CD14-positive monocyte (primary cell): Measurements from ENCODE around the gene LRWD1. TPM values are rescaled to one million over a fixed set of nuclear protein-coding genes. Genes with fewer than 3 reads are reported as not detected.
A peak's percentile ranks its signal among the peaks of the same experiment; 100 is the strongest.
"Not testable (repeated sequence)": the region's sequence is repeated elsewhere in the genome, so short reads cannot be mapped to it uniquely, and the experiment has no call there.

Source experiments
- DNase-seq, 3 donors: peaks; one replicate each; pipeline ENCODE4 v3.0.0-alpha.2; 2011 to 2022
- H2AFZ ChIP-seq: 2 replicates; pipeline ENCODE4 v1.6.0; 2012; ENCODE audit warnings: mild to moderate bottlenecking, low read depth, low read length, inconsistent platforms; ENCODE audit not compliant: insufficient read depth, poor library complexity, severe bottlenecking
- H3K27ac ChIP-seq, 2 donors: 1 replicate in 1 of 2; 2 replicates in 1 of 2; pipeline ENCODE4 v1.5.1; 2012 to 2013; ENCODE audit warnings: low read length in 2 of 2, control low read depth in 1 of 2, inconsistent platforms in 1 of 2, low read depth in 1 of 2, mild to moderate bottlenecking in 1 of 2
- H3K27me3 ChIP-seq, 2 donors: one replicate each; pipeline versions ENCODE4 v1.6.0 to v1.6.1; 2011 to 2013; ENCODE audit warnings: low read length in 2 of 2; ENCODE audit not compliant: control insufficient read depth in 2 of 2, insufficient read depth in 2 of 2
- H3K36me3 ChIP-seq, 2 donors: replicated peaks in 1 of 2; 1 replicate in 1 of 2; 2 replicates in 1 of 2; pipeline versions ENCODE4 v1.5.1 to v1.6.1; 2012 to 2013; ENCODE audit warnings: low read length in 2 of 2, control low read depth in 1 of 2, inconsistent platforms in 1 of 2, mild to moderate bottlenecking in 1 of 2; ENCODE audit not compliant: insufficient read depth in 2 of 2, control insufficient read depth in 1 of 2
- H3K4me1 ChIP-seq, 2 donors: 1 replicate in 1 of 2; 2 replicates in 1 of 2; pipeline versions ENCODE4 v1.5.1 to v1.6.1; 2012 to 2013; ENCODE audit warnings: low read length in 2 of 2, control low read depth in 1 of 2, inconsistent platforms in 1 of 2, mild to moderate bottlenecking in 1 of 2, moderate library complexity in 1 of 2; ENCODE audit not compliant: insufficient read depth in 2 of 2, control insufficient read depth in 1 of 2
- H3K4me2 ChIP-seq: replicated peaks from 2 replicates; pipeline ENCODE3; 2012; ENCODE audit warnings: low read length, moderate library complexity, mild to moderate bottlenecking; ENCODE audit not compliant: poor library complexity, severe bottlenecking; ENCODE audit errors: extremely low read depth
- H3K4me3 ChIP-seq, 3 experiments: fragments of 200-600 bp in 1 of 3; sonication (generic) in 1 of 3; replicated peaks in 1 of 3; 1 replicate in 2 of 3; 2 replicates in 1 of 3; pipeline ENCODE4 v1.5.1; 2011 to 2013; ENCODE audit warnings: low read length in 3 of 3, mild to moderate bottlenecking in 3 of 3, control low read depth in 2 of 3, low read depth in 2 of 3, inconsistent platforms in 1 of 3, moderate library complexity in 1 of 3
- H3K79me2 ChIP-seq: 2 replicates; pipeline ENCODE4 v1.6.0; 2012; ENCODE audit warnings: mild to moderate bottlenecking, control low read depth, inconsistent platforms, low read length, moderate library complexity; ENCODE audit not compliant: insufficient read depth
- H3K9ac ChIP-seq: 2 replicates; pipeline ENCODE4 v1.6.0; 2017; ENCODE audit warnings: low read length, mild to moderate bottlenecking; ENCODE audit not compliant: insufficient read depth, poor library complexity, severe bottlenecking
- H3K9me3 ChIP-seq, 2 donors: replicated peaks in 1 of 2; 1 replicate in 1 of 2; 2 replicates in 1 of 2; pipeline versions ENCODE4 v1.5.1 to v1.6.1; 2012 to 2013; ENCODE audit warnings: low read length in 2 of 2, control low read depth in 1 of 2; ENCODE audit not compliant: control insufficient read depth in 1 of 2, insufficient read depth in 1 of 2
- H4K20me1 ChIP-seq: 2 replicates; pipeline ENCODE4 v1.6.0; 2012; ENCODE audit warnings: mild to moderate bottlenecking, low read length, control low read depth, moderate library complexity; ENCODE audit not compliant: insufficient read depth
- H3K27ac Mint-ChIP-seq, 7 donors: one replicate each; pipeline ENCODE4 v1.8.0; 2020; ENCODE audit warnings: mild to moderate bottlenecking in 7 of 7, mixed read lengths in 7 of 7, moderate library complexity in 6 of 7, inconsistent platforms in 2 of 7
- H3K27me3 Mint-ChIP-seq, 3 donors: one replicate each; pipeline ENCODE4 v1.8.0; 2021 to 2022; ENCODE audit warnings: low read depth in 3 of 3, mild to moderate bottlenecking in 3 of 3, mixed read lengths in 3 of 3, moderate library complexity in 3 of 3, inconsistent platforms in 1 of 3
- H3K36me3 Mint-ChIP-seq, 2 donors: one replicate each; pipeline ENCODE4 v1.8.0; 2020; ENCODE audit warnings: mixed read lengths in 2 of 2, inconsistent platforms in 1 of 2, mild to moderate bottlenecking in 1 of 2
- H3K4me1 Mint-ChIP-seq: one replicate; pipeline ENCODE4 v1.8.0; 2020; ENCODE audit warnings: mild to moderate bottlenecking, mixed read lengths
- H3K4me3 Mint-ChIP-seq, 2 donors: one replicate each; pipeline ENCODE4 v1.8.0; 2020; ENCODE audit warnings: mild to moderate bottlenecking in 2 of 2, mixed read lengths in 2 of 2, moderate library complexity in 1 of 2
- H3K9me3 Mint-ChIP-seq, 7 donors: one replicate each; pipeline ENCODE4 v1.8.0; 2020 to 2022; ENCODE audit warnings: mixed read lengths in 7 of 7, mild to moderate bottlenecking in 6 of 7, moderate library complexity in 6 of 7, inconsistent platforms in 2 of 7
- CTCF ChIP-seq: fragments of 200-600 bp; IDR thresholded peaks from one replicate; pipeline ENCODE4 v1.8.0; 2022; ENCODE audit warnings: antibody characterized with exemption, mild to moderate bottlenecking
- WGBS: methylation state at CpG from one replicate; pipeline ENCODE4 v1.1.5; 2013; ENCODE audit warnings: missing lambda C conversion rate; ENCODE audit not compliant: insufficient coverage; 5-methylcytosine and 5-hydroxymethylcytosine counted together
- intact Hi-C, 2 donors: fragments of 100-400 bp; cut with micrococcal nuclease; formaldehyde crosslinking; loops; one replicate each; pipeline versions ENCODE4 v1.15.0 to v1.15.1; 2023
- polyA plus RNA-seq, 3 donors: library from polyadenylated mRNA; depleted of rRNA in 1 of 3; unstranded in 2 of 3; stranded (reverse) in 1 of 3; fragments of 300-500 nt in 2 of 3; fragments of >200 nt in 1 of 3; fragmentation: Illumina TruSeq in 2 of 3; gene quantifications; 1 replicate in 2 of 3; 2 replicates in 1 of 3; pipeline ENCODE4 v1.2.3, GENCODE V29; 2012 to 2021

The LRWD1 gene
- polyA plus RNA-seq, 3 donors: 5.4 to 10.7 (median 6.1) TPM

GRCh38 chr7:102479982-102480637, 15.3 kb downstream of the LRWD1 start:
- TF ChIP-seq CTCF: peak; percentile 37
- H3K27ac ChIP-seq, H3K27me3 Mint-ChIP-seq, H3K9ac ChIP-seq, H3K9me3 ChIP-seq, H3K4me1 ChIP-seq, H3K4me3 ChIP-seq, H2AFZ ChIP-seq, H3K9me3 Mint-ChIP-seq, intact Hi-C loops, H3K27ac Mint-ChIP-seq, H3K36me3 ChIP-seq, H3K36me3 Mint-ChIP-seq, H3K27me3 ChIP-seq, H3K4me2 ChIP-seq, DNase-seq, H3K4me1 Mint-ChIP-seq, H3K79me2 ChIP-seq, H4K20me1 ChIP-seq: not testable (repeated sequence)
- H3K4me3 Mint-ChIP-seq: peak overlapping the region in 1 of 2 donors; percentile 53
- WGBS: no CpG with 5 or more reads among the region's 11 CpGs

- H3K36me3 Mint-ChIP-seq, H3K36me3 ChIP-seq, H3K27me3 Mint-ChIP-seq, H3K27ac Mint-ChIP-seq, H3K4me1 ChIP-seq, H3K4me3 Mint-ChIP-seq, H3K4me3 ChIP-seq, H3K27me3 ChIP-seq, H3K9me3 ChIP-seq, DNase-seq, H3K79me2 ChIP-seq, H4K20me1 ChIP-seq, H3K4me2 ChIP-seq, H3K9ac ChIP-seq, H3K27ac ChIP-seq, H3K4me1 Mint-ChIP-seq, H2AFZ ChIP-seq, H3K9me3 Mint-ChIP-seq, intact Hi-C loops: not testable (repeated sequence)
- no CpG with 5 or more reads among the region's 10 CpGs for WGBS
These were observed 17.2 kb downstream of the LRWD1 start for GRCh38 chr7:102481962-102482361.

- DNase-seq, H3K4me3 Mint-ChIP-seq, intact Hi-C loops, H3K4me3 ChIP-seq, H3K9me3 ChIP-seq, H3K27me3 ChIP-seq, H3K9ac ChIP-seq, H3K4me1 ChIP-seq, H3K4me2 ChIP-seq, H3K27ac ChIP-seq, H3K79me2 ChIP-seq, H2AFZ ChIP-seq, H4K20me1 ChIP-seq, H3K4me1 Mint-ChIP-seq, H3K27me3 Mint-ChIP-seq, H3K36me3 Mint-ChIP-seq, H3K36me3 ChIP-seq, H3K9me3 Mint-ChIP-seq, H3K27ac Mint-ChIP-seq: not testable (repeated sequence)
- whole genome bisulfite sequencing: no CpG with 5 or more reads among the region's 5 CpGs
These were observed 19.5 kb downstream of the LRWD1 start for GRCh38 chr7:102484317-102484716.

GRCh38 chr7:102490529-102491075, 25.8 kb downstream of the LRWD1 start:
- DNase-seq, intact Hi-C loops: not testable (repeated sequence)
- whole genome bisulfite sequencing: no CpG with 5 or more reads among the region's 12 CpGs

More at GRCh38 chr7:102490529-102491075, 25.8 kb downstream of the LRWD1 start:
- peak overlapping the region in 1 of 7 donors; percentile 30 for H3K27ac Mint-ChIP-seq
- not testable (repeated sequence) for H3K27me3 Mint-ChIP-seq, H3K9me3 Mint-ChIP-seq, H3K4me2 ChIP-seq, H3K9me3 ChIP-seq, H3K4me3 ChIP-seq, H3K4me3 Mint-ChIP-seq, H3K9ac ChIP-seq, H3K27ac ChIP-seq, H3K4me1 Mint-ChIP-seq, H3K27me3 ChIP-seq, H2AFZ ChIP-seq, H3K4me1 ChIP-seq, H4K20me1 ChIP-seq, H3K79me2 ChIP-seq, H3K36me3 ChIP-seq, H3K36me3 Mint-ChIP-seq
